COLO829 (cell line): ENCODE results near the gene CCDC150.
"Not testable (repeated sequence)": the region's sequence is repeated elsewhere in the genome, so short reads cannot be mapped to it uniquely, and the experiment has no call there.

Source experiments
- DNase-seq: peaks from one replicate; pipeline ENCODE4 v3.0.0; 2012; ENCODE audit warnings: low spot score

The CCDC150 gene

DNA sequence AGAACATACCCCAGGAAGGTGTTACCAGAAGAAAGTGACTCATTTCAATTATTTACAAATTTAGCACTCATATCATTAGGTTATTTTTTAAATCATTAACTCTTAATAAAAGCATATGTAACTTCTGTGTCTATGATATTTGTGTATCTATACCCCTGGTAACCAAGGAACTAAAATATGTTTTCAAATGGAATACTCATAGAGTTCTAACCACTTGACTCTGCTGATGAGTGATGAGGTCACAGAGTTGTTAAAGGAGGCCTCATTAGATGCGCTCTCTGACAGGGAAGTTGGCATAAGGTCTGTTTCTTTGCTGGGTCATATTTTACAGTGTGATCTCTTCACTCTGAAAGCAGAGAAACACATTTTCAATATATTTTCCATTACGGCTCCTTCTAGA is 73.4 kb downstream of the CCDC150 start:
- no peak for DNase-seq

DNA sequence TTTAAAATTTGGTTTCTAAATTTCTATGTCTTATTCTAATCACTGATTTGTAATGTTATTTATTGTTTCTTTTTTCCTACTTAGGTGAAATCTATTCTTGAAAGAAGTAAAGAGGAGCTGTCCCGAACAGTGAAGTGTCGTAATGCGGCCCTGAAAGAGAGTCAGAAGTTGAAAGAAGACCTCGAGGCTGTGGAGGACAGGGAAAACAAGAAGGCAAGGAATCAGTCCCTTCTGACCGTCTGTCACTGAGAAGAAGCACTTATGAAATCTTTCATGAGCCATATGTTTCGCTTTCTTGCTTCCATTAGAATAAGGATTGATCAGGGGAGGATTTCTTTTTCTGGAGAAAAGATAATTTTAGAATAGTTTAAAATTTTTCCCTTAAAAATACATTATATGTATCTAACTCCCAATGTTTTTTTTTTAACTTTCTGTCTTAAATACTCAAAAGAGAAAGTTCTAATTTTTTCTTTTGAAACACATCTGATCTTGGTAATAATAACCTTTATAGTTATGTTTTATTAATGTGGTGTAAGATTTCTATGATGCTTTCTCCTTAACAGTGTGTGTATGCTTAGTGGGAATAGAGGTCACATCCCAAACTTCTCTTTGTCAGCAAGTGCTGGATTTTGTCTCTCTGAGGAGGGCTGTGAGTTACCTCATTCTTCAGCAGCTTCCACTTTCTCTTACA is 79.0 kb downstream of the CCDC150 start:
- no peak for DNase-seq

DNA sequence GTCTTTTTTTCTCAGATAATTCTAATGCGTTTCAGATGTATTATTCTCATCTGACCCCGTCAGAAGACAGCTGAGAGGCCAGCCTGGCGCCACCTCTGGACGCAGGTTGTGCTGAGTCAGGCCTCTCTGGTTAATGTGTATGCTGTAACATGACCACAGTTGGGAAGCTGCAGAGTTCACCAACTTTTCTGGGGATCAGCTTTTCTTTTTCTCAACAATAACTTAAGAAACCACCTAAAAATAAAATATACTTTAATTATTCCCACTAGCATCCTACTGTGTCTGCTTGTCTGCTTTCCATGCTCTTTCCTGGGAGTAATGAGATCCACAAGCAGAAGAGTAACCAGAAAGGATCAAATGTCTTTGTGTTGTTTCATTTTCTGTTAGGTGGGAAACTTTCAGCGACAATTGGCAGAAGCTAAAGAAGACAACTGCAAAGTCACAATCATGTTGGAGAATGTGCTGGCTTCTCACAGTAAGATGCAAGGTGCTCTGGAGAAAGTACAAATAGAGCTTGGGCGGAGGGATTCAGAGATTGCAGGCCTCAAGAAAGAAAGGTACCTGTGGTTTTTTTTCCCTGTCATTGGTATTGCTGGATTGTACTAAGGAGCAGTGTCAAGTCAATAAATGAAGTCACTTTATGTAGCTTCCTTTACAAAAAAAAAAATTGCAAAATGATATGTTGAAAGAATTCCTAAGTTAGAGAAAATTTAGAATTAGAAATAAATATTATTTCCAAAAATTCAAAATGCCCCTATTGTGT is 79.8 kb downstream of the CCDC150 start:
- no peak for DNase-seq

DNA sequence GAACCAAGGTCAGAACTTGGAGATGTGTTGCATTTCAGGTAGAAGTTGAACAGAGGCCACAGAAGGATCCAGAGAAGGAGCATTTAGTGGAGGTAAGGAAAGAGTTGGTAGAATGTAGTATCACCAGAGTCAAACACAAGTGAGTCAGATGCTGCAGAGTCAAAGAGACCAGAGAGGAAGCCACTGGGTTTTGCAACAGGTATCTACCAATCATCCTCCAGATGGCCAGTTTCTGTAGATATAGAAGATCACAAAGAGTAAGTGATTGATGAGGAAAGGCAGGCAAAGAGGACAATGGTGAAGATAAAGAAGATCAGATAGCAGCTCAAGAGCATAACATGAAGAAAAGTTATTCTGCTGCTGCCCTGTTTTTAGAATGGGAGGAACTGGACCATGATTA is 84.1 kb downstream of the CCDC150 start:
- DNase-seq, result no peak

DNA sequence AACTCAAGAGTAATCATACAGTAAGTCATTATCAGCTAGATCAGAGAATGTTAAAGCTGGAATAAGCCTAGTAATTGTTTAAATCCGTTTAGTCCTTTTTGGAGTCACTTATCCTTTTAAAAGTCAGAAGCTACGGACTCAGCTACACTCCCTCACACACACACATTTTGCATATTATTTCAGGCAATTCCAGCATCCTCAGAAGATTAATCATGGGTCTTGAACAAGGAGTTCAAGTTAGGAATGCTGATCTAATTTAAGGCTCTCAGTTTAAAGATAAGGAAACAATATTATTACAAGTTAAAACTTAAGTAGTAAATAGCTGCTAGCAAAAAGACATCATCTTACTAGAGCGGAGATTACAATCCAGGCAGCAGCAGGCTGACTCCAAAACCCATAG is 85.7 kb downstream of the CCDC150 start:
- DNase-seq, result no peak

DNA sequence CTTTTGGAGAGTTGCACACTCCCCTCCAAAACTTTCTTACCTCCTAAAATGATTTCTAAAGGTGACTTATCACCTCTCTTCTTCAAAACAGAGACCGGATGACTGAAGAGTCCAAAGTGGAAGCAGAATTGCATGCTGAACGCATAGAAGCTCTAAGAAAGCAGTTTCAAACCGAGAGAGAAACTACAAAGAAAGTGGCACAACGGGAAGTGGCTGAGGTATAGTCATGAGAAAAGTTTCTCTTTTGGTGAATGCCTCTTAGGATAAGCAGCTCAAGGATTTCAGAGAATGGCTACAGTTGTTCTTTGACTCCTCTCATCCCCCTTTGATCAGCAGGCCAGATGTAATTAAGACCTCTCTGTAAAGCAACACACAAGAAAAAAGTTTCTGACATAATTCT is 86.4 kb downstream of the CCDC150 start:
- no peak for DNase-seq

DNA sequence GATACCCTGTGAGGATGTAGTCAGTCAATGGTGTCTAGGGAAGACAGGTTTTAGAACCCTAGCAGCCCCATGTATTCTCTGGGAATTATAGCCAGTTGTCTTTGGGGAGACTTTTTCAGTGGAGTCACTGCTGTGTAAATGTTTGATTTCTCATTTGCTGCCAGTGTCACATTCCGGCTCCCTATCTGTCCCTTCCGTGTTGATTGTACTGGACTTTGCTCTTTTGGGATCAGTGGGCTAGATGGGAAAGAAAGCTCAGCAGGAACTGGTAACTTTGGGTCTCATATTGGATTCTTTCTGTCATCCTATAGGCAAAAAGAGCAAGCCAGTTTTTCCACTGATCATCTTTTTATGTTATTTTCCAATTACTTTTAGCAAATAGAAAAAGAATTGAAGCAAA is 89.9 kb downstream of the CCDC150 start:
- no peak for DNase-seq

DNA sequence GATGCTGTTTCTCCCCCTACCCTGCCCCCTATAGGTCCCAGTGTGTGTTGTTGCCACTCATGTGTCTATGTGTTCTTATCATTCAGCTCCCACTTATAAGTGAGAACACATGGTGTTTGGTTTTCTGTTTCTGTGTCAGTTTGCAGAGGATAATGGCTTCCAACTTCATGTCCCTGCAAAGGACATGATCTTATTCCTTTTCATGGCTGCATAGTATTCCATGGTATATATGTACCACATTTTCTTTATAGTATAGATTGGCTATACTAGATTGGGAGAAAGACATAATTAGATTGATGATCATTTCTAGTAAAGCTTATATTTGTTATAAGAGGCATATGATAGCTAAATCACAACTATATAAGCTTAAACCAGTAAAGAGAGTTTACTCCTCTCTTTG is 97.1 kb downstream of the CCDC150 start:
- DNase-seq, result not testable (repeated sequence)

DNA sequence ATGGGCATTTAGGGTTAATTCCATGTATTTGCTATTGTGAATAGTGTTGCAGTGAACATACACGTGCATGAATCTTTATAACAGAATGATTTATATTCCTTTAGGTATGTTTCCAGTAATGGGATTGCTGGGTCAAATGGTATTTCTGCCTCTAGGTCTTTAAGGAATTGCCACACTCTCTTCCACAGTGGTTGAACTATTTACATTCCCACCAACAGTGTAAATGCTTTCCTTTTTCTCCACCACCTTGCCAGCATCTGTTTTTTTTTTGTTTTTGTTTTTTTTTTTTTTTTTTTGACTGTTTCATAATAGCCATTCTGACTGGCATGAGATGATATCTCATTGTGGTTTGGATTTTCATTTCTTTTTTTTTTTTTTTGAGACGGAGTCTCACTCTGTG is 97.5 kb downstream of the CCDC150 start:
- DNase-seq, result no peak

DNA sequence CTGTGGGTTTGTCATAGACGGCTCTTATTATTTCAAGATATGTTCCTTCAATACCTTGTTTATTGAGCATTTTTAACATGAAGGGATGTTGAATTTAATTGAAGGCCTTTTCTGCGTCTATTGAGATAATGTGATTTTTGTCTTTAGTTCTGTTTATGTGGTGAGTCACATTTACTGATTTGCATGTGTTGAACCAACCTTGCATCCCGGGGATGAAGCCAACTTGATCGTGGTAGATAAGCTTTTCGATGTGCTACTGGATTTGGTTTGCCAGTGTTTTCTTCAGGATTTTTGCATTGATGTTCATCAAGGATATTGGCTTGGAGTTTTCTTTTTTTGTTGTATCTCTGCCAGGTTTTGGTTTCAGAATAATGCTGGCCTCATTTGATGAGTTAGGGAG is 99.5 kb downstream of the CCDC150 start:
- no peak for DNase-seq

DNA sequence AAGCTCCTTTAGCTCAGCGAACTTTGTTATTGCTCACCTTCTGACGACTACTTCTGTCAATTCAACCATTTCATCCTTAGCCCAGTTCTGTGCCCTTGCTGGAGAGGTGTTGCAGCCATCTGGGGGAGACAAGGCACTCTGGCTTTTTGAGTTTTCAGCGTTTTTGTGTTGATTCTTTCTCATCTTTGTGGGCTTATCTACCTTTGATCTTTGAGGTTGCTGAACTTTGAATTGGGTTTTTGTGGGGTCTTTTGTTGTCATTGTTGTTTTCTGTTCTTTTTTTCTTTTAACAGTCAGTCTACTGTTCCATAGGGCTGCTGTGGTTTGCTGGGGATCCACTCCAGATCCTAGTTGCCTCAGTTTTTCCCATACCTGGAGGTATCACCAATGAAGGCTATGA is 102.7 kb downstream of the CCDC150 start:
- no peak for DNase-seq

DNA sequence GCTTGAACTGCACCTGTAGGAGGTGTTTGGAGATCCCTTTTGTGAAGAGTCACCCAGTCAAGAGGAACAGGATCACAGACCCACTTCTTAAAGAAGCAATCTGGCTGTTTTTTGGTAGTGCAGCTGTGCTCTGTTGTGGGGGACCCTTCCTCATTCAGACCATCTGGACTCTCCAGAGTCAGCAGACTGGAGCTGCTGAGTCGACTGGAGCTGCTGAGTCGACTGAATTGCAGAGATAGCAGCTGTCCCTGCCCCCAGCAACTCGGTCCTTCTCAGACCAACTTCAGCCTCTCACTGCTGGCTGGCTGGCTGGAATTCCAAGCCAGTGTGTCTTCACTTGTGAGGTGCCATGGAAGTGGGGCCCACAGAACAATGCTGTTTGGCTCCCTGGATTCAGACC is 103.2 kb downstream of the CCDC150 start:
- no peak for DNase-seq

DNA sequence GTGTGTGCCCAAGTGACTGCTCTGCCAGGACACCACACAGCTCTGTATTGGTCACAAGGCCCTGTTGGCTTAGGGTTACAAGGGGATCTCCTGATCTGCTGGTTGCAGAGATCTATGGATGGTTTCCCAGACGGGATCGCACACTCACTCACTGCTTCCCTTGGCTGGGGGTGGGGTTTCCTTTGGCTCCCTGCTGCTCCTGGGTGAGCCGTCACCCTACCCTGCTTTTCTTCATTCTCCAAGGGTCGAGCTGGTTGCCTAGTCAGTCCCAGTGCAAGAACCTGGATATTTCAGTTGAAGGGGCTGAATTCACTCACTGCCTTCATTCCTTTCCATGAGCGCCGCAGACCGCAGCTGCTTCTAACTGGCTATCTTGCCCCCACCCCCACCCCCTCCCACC is 103.7 kb downstream of the CCDC150 start:
- no peak for DNase-seq

DNA sequence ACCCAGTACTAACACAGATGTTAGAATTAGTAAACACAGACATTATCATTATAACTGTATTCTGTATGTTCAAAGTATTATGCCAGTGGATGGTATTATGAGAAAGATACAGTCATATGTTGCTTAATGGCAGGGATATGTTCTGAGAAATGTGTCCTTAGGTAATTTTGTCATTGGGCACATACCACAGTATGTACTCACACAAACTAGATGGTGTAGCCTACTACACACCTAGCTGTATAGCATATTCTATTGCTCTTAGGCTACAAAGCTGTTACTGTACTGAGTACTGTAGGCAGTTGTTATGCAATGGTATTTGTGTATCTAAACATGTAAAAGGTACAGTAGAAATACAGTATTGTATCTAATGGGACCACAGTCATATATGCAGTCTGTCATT is 106.2 kb downstream of the CCDC150 start:
- DNase-seq, result no peak

DNA sequence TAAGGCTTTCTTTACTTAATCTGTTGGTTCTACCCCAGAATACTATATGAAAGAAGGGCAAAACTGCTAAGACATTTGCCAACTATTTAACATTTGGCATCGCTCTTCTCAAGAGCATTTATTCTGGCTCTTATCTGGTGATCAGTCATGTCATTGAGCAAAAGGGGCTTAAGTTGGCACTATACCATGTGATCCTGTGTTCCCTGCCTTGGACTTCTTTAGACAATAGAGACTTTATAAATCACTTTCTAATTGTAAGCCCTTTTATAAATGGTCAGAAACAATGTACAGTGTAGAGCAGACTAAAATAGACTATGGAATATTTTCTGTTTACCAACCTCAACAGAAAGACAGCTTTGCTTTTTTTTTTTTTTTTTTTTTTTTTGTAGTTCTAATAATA is 107.9 kb downstream of the CCDC150 start:
- peak; percentile 6 for DNase-seq

DNA sequence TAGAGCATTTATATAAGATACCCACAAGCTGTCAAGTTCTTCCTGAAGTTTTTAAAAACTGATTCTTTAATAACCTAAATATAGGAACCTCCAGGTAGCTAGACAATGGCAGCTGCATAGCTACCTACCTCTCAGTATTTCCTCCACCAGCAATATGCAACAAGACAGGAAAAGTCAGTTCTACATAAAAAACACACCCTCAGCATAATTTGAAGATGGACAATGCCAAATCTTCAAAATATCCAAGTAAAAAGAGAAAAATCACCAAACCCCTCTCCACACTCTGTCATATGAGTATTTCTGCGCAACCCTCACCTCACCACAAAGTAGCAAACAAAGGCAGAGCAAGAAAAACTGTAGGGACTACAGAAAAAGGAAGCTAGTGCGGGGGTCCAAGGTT is 108.6 kb downstream of the CCDC150 start:
- no peak for DNase-seq

DNA sequence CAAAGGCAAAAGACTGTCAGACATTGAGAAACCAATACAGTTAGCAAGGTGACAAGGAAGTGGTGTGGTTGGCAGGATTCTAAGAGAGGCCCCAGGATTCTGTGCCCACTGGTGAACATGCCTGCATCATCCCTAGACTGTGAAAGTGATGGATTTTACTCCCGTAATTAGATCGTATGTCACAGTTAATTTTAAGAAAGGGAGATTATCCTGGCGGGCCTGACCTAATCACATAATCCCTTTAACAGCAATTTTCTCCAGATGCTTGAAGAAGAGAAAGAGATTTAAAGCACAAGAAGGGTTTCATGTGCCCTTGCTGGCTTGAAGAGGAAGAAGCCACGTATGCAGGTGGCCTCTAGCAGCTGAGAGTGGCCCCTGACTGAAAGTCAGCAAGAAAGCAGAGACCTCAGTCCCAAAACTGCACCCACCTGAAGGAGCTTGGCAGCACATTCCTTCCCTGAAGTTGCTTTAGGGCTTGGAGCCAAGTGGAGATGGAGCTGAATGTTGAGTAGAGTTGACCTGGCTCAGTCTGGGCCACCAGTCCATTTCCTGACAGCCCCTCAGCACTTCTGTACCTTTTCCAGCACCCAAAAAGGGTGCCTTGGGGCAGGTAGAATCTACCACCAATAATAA is 110.9 kb downstream of the CCDC150 start:
- DNase-seq, result no peak

DNA sequence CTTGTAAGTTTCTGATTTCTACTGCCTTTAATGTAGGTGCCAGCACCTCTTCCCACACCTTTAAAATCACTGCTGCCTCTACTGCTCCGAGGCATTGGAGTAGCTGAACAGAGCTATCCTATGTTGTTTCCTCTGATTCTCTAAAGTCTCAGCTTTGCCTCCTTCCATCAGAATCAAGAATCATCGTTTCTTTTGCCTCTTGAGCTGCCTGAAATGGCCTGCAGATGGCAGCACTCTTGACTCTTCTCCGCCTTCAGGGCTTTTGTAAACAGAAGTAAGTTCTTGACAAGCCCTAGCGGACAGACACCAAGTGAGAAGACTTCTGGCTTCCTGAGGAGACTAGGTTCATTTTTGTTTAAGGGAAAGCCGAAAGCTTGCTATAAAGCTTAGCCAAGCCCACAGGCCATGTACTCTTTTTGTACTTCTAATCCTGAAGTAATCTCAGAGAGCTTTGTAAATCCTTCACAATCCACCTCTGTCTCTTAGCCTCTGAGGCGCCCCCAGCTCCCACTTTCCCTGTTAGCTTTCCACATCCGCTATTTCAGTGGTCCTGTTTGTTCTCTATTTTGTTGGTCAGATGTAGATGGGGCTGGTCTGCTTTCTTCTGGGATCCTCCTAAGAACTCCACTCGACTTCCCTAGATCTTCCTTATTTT is 111.6 kb downstream of the CCDC150 start:
- DNase-seq, result peak; percentile 69

DNA sequence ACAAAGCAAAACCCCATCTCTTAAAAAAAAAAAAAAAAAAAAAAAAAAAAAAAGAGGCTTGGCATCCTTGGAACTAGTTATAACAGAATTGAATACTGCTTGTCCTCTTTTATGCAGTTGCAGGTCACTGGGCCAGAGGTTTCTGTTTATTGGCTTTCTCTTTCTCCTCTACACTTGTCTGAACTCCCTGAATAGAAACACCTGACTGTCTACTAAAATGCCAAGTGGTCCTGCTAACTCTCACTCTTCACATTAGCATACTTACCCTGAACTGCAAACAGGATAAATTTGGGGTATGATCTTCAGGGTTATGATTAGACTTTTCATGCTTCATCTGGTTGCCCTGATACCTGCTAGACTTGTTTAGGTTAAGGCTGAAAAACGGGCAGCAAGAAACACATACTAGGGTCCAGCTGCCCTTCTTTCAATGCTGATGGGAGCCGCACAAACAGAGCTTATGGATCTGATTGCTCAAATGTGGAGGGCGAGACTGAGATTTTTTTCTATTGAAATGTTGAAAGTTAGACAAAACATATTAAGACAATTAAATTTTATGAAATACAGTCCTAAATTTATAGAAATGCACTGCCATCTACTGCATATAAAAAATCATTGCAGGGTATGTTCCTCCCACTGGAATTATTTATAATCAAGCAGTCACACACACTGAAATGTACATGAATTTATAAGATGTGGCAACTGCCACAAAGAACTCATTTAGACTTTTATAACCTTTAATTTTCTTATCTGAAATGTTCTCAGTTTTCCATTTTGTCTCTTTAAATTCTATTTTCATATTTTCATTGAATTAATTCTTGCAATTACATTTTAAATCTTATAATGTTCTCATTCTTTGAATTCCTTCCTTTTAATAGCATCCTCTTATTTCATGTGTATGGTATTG is 119.2 kb downstream of the CCDC150 start:
- DNase-seq, result peak; percentile 31

DNA sequence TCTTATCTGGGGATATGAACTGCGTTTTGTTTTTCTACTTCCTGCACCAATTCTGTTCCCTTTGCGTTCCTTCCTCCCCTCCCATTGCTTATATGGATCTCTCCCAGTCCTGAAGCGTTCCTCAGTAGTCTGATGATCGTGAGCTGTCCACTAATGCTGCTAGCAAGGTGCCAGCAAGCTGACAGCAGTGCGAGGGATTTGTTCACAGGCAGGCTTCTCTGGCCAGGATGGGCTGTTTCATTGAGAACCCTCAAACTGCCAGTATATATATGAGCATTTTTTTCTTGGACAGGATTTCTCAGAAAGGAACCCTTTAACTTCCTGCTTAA is 119.8 kb downstream of the CCDC150 start:
- DNase-seq, result no peak

DNA sequence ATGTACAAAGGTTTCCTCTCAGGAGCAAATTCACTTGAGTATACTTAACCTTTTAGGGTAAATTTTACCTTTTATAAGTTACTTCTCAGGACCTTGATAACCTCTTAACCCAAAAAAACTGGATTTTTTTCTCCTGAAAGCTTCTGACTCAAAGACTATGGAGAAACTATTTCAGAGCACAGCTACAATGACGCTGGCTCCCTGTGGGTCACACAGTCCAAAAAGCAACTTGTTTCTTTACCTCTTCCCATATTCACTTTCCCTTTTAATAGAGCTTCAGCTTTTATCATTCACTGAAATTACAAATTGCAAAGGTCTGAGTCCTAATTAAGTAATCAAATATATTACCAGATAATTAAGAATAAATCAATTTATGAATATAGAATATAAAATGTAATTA is 127.6 kb downstream of the CCDC150 start:
- no peak for DNase-seq
